ENCODE results near the gene XIAP.

- TF ChIP-seq, protein P1, sequence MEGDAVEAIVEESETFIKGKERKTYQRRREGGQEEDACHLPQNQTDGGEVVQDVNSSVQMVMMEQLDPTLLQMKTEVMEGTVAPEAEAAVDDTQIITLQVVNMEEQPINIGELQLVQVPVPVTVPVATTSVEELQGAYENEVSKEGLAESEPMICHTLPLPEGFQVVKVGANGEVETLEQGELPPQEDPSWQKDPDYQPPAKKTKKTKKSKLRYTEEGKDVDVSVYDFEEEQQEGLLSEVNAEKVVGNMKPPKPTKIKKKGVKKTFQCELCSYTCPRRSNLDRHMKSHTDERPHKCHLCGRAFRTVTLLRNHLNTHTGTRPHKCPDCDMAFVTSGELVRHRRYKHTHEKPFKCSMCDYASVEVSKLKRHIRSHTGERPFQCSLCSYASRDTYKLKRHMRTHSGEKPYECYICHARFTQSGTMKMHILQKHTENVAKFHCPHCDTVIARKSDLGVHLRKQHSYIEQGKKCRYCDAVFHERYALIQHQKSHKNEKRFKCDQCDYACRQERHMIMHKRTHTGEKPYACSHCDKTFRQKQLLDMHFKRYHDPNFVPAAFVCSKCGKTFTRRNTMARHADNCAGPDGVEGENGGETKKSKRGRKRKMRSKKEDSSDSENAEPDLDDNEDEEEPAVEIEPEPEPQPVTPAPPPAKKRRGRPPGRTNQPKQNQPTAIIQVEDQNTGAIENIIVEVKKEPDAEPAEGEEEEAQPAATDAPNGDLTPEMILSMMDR (IDR thresholded peaks at IDR 0.05), result no peak
- TF ChIP-seq POLR2A (IDR thresholded peaks at IDR 0.05) (no peak), EP300 (IDR thresholded peaks at IDR 0.05) (no peak)
Measured at GRCh38 chrX:123918106-123918721, 58.4 kb downstream of the XIAP start.

Data from upper lobe of left lung (tissue), 4 donors.